GM21529 (cell line): ENCODE data around the gene LDLR.
"Not testable (repeated sequence)": the region's sequence is repeated elsewhere in the genome, so short reads cannot be mapped to it uniquely, and the experiment has no call there.

Experiments
- ATAC-seq: cut with Tn5 transposase; IDR thresholded peaks from one replicate; pipeline ENCODE4 v1.9.1; 2021; ENCODE audit not compliant: unreplicated experiment

Gene LDLR

GRCh38 chr19:11169896-11170678 is 80.8 kb downstream of the LDLR start:
- ATAC-seq = no peak

- no peak for ATAC-seq
These were observed 81.9 kb downstream of the LDLR start for GRCh38 chr19:11171144-11171543.

- ATAC-seq = no peak
These were observed 83.3 kb downstream of the LDLR start for GRCh38 chr19:11172576-11172975.

- ATAC-seq = no peak
These were observed 84.4 kb downstream of the LDLR start for GRCh38 chr19:11173516-11174155.

- no peak for ATAC-seq
These were observed 85.1 kb downstream of the LDLR start for GRCh38 chr19:11174336-11174735.

- ATAC-seq = no peak
These were observed 86.7 kb downstream of the LDLR start for GRCh38 chr19:11175920-11176319.

- no peak for ATAC-seq
These were observed 87.4 kb downstream of the LDLR start for GRCh38 chr19:11176466-11177193.

- no peak for ATAC-seq
These were observed 88.3 kb downstream of the LDLR start for GRCh38 chr19:11177592-11177991.

GRCh38 chr19:11179145-11179465 is 89.8 kb downstream of the LDLR start:
- not testable (repeated sequence) for ATAC-seq

GRCh38 chr19:11179716-11180297 is 90.5 kb downstream of the LDLR start:
- peak; percentile 58 for ATAC-seq

GRCh38 chr19:11180346-11180745 is 91.1 kb downstream of the LDLR start:
- ATAC-seq = no peak

- not testable (repeated sequence) for ATAC-seq
These were observed 91.7 kb downstream of the LDLR start for GRCh38 chr19:11180975-11181374.

- ATAC-seq = no peak
These were observed 92.2 kb downstream of the LDLR start for GRCh38 chr19:11181488-11181887.
